Activated CD8-positive, alpha-beta memory T cell treated with anti-CD3 and anti-CD28 coated beads for 24 hours (primary cell): ENCODE measurements around the gene SAPCD2.

ENCODE experiments used
- DNase-seq: peaks from one replicate; pipeline ENCODE4 v3.0.0-alpha.2; 2020

Gene SAPCD2

DNA sequence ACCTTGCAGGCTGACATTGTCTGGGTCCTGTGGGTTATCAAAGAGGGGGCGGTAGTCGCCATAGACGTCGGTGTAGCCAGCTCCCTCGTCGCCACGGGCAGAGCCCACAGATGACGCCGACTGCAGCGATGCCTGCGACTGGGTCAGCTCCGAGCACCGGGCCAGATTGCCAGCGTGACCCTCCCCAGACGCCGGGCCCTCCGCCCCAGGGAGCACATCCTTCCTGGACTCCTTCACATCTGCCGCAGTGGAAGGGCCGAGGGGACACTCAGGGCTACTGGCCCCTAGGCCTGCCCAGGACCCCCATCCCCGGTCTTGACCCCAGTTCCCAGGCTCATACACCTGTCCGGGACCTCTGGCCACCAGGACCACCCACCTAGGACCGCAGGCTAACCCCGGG, 56.2 kb downstream of the SAPCD2 start:
- no peak for DNase-seq

DNA sequence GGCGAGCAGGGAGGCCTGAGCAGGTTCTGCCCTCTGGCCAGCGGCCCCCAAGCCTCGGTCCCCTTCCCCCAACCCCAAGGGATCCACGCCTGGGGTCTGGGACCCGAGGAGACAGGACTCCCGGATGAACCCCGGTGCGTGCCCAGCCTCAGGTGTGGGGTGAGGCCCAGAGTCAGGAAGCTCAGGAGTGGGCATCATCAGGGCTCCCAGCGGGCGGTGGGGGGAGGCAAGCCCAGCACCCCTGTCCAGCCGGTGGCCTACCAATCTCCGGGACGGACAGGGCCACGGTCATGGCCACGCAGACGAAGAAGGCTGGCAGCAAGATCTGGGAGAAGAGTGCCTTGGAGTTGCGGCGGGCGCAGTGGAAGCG, 56.8 kb downstream of the SAPCD2 start:
- no peak for DNase-seq

- DNase-seq = no peak
Observed at GRCh38 chr9:137012694-137013570, 57.4 kb downstream of the SAPCD2 start.
